RKO (cell line): ENCODE results near the gene FBXW4.
"Not testable (repeated sequence)": the region's sequence is repeated elsewhere in the genome, so short reads cannot be mapped to it uniquely, and the experiment has no call there.

ENCODE experiments used
- DNase-seq: peaks from one replicate; pipeline ENCODE4 v3.0.0-alpha.2; 2016; ENCODE audit warnings: low spot score

Gene FBXW4

GRCh38 chr10:101616415-101617101, 78.4 kb downstream of the FBXW4 start:
- no peak for DNase-seq

- DNase-seq = no peak
Measured at GRCh38 chr10:101615525-101616116, 79.3 kb downstream of the FBXW4 start.

GRCh38 chr10:101614663-101615524, 80.1 kb downstream of the FBXW4 start:
- no peak for DNase-seq

GRCh38 chr10:101613646-101614045, 81.3 kb downstream of the FBXW4 start:
- DNase-seq = no peak

GRCh38 chr10:101612872-101613271, 82.1 kb downstream of the FBXW4 start:
- DNase-seq = no peak

DNA sequence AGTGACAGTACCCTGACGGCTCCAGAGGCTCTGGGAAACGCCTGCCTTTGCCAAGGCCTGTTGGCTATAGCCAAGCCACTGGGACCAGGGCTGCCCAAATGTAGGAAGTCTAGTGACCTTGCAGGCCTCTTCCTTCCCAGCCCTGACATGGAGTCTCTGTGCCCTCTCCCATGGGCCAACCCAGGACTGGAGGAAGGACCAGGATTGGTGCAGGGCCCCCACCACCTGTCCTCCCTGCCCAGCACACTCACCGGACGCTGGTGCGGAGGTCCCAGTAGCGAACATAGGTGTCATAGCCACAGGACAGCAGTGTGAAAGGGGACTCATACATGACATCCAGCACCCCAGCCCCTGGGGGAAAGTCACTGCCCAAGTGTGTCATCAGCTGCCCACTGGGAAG, 82.9 kb downstream of the FBXW4 start:
- DNase-seq = no peak

GRCh38 chr10:101611096-101611905, 83.7 kb downstream of the FBXW4 start:
- no peak for DNase-seq

DNA sequence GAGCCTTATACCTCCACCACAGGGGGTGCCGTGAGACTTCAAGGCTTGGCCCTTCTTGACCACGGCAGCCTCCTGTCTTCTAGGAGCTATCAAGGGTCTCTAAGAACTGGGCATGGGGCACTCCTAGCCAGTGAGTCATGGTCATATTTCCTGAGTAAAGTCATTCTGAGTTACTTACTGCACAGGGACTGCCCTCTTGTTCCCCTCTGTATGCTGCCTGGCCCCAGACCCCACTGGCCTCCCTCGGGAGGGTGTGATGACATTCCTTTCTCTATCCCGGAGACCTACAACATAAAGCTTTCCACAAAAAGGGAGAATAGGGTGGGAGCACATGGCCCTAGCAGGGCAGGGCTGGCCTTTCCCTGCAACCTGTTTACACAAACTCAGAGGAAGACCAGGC, 85.5 kb downstream of the FBXW4 start:
- no peak for DNase-seq

DNA sequence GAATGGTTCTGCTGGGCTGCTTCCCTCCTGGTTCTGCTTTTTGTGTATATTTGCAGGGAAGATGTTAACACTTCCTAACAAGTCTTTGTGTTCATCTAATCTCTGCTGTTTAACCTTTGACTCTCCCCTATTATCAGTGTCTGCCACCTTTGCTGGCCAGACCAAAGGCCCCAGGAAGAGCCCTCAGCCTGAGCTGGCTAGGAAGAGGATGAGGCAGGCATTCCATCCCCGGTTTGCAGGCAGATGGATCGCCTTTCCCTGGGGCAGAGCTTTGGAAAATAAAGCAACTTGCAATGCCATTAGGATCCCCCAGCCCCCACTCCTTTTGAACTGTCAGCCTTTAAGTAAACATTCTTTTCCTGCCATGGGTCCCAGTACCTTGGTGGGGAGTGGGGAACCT, 87.8 kb downstream of the FBXW4 start:
- no peak for DNase-seq

DNA sequence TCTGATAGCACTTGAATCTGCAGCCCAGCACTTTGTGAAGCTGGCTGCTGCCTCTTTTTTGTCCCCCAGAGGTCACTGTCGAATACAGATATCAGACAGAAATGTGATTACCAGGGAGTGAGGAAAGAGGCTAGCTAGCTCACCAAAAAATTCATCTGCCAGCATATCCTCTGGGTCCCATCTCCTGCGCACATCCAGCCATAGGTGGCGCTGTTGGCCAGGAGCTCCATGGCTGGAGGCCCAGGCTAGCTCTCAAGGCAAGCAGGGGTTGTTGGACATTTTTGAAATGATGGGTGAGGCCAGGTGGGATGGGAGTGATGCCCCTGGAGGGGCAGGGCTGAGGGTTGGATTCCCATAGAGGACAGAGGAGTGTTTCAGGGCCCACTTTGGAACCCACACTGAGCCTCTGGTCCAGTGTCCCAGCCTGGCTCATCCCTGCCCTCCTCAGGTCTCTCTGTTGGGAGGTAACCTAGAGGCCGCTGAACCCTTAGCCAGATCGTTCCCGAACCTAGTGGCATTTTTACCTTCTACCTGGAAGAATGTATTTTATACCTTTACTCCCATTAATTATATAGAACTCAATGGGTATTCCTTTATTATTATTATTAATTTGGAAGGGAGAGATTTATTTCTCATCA, 92.1 kb downstream of the FBXW4 start:
- peak; percentile 79 for DNase-seq

GRCh38 chr10:101601541-101601940, 93.4 kb downstream of the FBXW4 start:
- no peak for DNase-seq

DNA sequence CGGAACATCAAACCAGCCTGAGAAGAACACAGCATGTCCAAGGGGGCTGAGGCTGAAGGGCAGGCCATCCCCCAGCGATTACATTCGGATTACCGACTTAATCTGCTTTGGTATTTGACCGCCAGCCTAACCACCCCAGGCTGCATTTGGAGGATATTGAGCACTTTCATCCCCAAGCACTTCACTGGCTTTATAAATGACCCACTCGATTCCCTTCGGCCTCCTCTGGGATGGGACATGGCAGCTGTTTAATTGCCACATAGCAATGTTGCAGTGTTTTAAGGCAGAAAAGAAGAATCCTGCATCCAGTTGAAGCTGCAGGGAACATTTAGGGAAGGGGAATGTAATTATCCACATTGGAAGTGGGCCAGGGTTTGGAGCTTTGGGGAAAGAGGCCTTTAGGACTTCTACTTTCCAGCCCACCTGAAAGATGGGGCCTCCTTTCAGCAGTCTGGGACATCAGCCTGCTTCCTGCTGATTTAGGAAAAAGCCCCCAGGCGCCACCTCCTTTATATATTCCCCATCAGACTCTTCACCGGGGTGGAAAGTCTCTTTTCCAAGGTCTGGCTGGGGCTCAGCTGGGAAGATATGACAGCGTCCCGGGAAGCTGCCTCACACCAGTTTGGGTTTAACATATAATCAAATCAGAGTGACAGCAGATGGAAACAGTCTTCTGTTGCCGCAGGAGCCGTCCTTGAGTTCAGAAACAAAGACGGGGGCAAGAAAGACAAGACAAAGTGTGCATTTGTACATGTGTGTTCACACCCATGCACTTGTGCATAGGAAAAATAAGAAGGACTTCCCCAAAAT, 97.7 kb downstream of the FBXW4 start:
- DNase-seq = no peak

- DNase-seq = no peak
Measured at GRCh38 chr10:101595591-101596433, 99.2 kb downstream of the FBXW4 start.

DNA sequence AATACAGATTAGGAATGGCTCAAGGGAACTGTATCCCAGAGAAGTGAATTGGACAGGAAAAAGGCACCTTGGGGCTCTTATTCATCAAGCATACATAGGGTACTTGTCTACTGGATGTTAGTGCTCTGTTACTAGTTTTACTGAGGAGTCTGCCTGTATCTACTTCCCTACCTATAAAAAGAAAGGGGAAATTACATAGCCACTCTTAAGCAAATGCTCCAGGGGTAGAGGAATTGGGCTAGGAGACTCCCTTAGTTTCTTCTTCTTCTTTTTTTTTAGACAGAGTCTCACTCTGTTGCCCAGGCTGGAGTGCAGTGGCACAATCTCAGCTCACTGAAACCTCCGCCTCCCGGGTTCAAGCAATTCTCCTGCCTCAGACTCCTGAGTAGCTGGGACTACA, 101.6 kb downstream of the FBXW4 start:
- not testable (repeated sequence) for DNase-seq

DNA sequence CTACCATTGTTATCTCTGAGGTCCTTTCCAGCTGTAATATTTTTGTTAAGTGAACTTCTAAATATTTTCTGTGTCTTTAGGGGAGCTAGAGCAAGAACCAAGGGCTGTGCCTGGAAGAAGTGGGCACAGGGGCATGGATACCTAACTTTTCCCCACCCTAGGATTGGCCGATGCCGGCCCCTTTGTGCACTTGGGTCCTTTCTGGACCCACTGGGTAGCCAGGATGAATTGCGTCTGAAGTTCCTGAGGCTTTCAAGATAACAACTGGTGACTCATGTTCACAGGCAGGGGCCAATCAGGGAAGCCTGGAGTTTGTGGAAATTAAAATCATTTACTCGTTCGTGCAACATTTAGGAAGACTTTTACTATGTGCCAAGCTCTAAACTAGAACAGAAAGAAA, 106.1 kb downstream of the FBXW4 start:
- peak; percentile 82 for DNase-seq

GRCh38 chr10:101587725-101588653, 107.0 kb downstream of the FBXW4 start, which contains the start of the genes DPCD and POLL:
TSS of gene DPCD (plus strand) at chr10:101588321. CDS start at chr10:101588337, 16 bp downstream.
TSS of gene POLL (minus strand) at chr10:101588257. CDS start at chr10:101587360, 897 bp downstream.
- DNase-seq = peak; percentile 94

DNA sequence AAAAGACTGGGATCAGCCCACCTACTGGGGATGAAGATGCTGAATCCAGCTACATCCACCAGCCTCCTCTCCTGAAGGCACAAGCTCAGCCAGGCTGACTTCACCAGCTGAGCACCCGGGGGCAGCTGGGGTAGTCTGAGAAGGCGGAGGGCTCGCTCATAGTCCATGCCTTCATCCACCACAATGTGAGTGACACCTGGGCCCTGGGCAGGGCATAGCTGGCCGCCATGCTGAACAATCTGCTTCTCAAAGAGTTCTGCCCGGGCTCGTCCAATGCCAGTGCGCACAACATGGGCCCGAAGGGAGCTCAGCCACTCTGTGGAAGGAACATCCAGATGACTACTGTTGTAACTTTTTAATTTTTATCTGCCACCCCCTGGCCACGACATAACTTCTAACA, 109.1 kb downstream of the FBXW4 start:
- DNase-seq = no peak
